DOHH2 (cell line): ENCODE measurements around the gene FGF9.
A peak's percentile ranks its signal among the peaks of the same experiment; 100 is the strongest.

ENCODE experiments used
- H3F3A ChIP-seq: fragments of 200-600 bp; sonication (generic), shearing (Covaris generic); 2 replicates; pipeline ENCODE4 v1.6.0; 2016; ENCODE audit warnings: antibody characterized with exemption, mild to moderate bottlenecking; ENCODE audit not compliant: control insufficient read depth, insufficient read depth
- H3K27ac ChIP-seq: fragments of 200-600 bp; sonication (generic); 2 replicates; pipeline ENCODE4 v1.5.1; 2014; ENCODE audit warnings: low read depth, mild to moderate bottlenecking, low read length, moderate library complexity
- H3K27me3 ChIP-seq: fragments of 200-600 bp; sonication (generic); 2 replicates; pipeline ENCODE4 v1.6.1; 2014; ENCODE audit warnings: mild to moderate bottlenecking, low read length, mixed read lengths; ENCODE audit not compliant: control insufficient read depth
- H3K36me3 ChIP-seq: fragments of 200-600 bp; sonication (generic); 2 replicates; pipeline ENCODE4 v1.6.1; 2014; ENCODE audit warnings: mild to moderate bottlenecking, low read length, moderate library complexity, mixed read lengths; ENCODE audit not compliant: control insufficient read depth
- H3K4me1 ChIP-seq: fragments of 200-600 bp; sonication (generic); 2 replicates; pipeline ENCODE4 v1.6.1; 2014; ENCODE audit warnings: mild to moderate bottlenecking, low read length, mixed read lengths; ENCODE audit not compliant: control insufficient read depth
- H3K4me2 ChIP-seq: fragments of 200-600 bp; sonication (generic); 2 replicates; pipeline ENCODE4 v1.6.0; 2014; ENCODE audit warnings: mild to moderate bottlenecking, low read length, moderate library complexity
- H3K4me3 ChIP-seq: fragments of 200-600 bp; sonication (generic); 2 replicates; pipeline ENCODE4 v1.5.1; 2014; ENCODE audit warnings: mild to moderate bottlenecking, low read length, mixed read lengths
- H3K79me2 ChIP-seq: fragments of 200-600 bp; sonication (generic); 2 replicates; pipeline ENCODE4 v1.6.1; 2014; ENCODE audit warnings: mild to moderate bottlenecking, low read length, mixed read lengths; ENCODE audit not compliant: control insufficient read depth
- H3K9me2 ChIP-seq: fragments of 200-600 bp; sonication (generic); replicated peaks from 2 replicates; pipeline ENCODE4 v1.6.1; 2014; ENCODE audit warnings: mild to moderate bottlenecking, low read length, mixed read lengths; ENCODE audit not compliant: control insufficient read depth
- H3K9me3 ChIP-seq: fragments of 200-600 bp; sonication (generic); 2 replicates; pipeline ENCODE4 v1.6.1; 2014; ENCODE audit warnings: antibody characterized with exemption, low read length, mixed read lengths; ENCODE audit not compliant: control insufficient read depth, insufficient read depth
- H4K20me1 ChIP-seq: fragments of 200-600 bp; sonication (generic); 2 replicates; pipeline ENCODE4 v1.6.0; 2014; ENCODE audit warnings: low read depth, mild to moderate bottlenecking, antibody characterized with exemption, low read length, moderate library complexity; ENCODE audit not compliant: control insufficient read depth, insufficient read depth
- CTCF ChIP-seq: fragments of 200-600 bp; sonication (generic); IDR thresholded peaks from one replicate; pipeline ENCODE4 v1.5.1; 2014; ENCODE audit warnings: antibody characterized with exemption, mild to moderate bottlenecking, low read depth, low read length; ENCODE audit not compliant: poor library complexity, severe bottlenecking
- EZH2phosphoT487 ChIP-seq: fragments of 200-600 bp; sonication (generic); IDR thresholded peaks from 2 replicates; pipeline ENCODE4 v1.6.1; 2017; ENCODE audit warnings: borderline replicate concordance, mild to moderate bottlenecking, antibody characterized with exemption, low read length, moderate library complexity, mixed read lengths

Gene FGF9

GRCh38 chr13:21698817-21699679 lies 28.2 kb downstream of the FGF9 start:
- Histone ChIP-seq H3K4me3 (no peak overlapping the region), H3K9me2 (no peaks in the 10 kb centered on the region), H3F3A (no peaks in the 10 kb centered on the region), H4K20me1 (no peaks in the 10 kb centered on the region), H3K4me2 (peak overlapping the region; percentile 29), H3K4me1 (peaks cover 14% of the 10 kb centered on the region), H3K27me3 (no peaks in the 10 kb centered on the region), H3K79me2 (no peaks in the 10 kb centered on the region), H3K9me3 (no peaks in the 10 kb centered on the region), H3K27ac (no peak overlapping the region), H3K36me3 (no peaks in the 10 kb centered on the region)
- TF ChIP-seq EZH2phosphoT487: no peak
- TF ChIP-seq CTCF: no peak

GRCh38 chr13:21701460-21701859 lies 30.6 kb downstream of the FGF9 start:
- Histone ChIP-seq H3F3A (no peaks in the 10 kb centered on the region), H3K4me1 (peaks cover 14% of the 10 kb centered on the region), H3K4me3 (no peak overlapping the region), H3K27me3 (no peaks in the 10 kb centered on the region), H3K27ac (no peak overlapping the region), H3K36me3 (no peaks in the 10 kb centered on the region), H4K20me1 (no peaks in the 10 kb centered on the region), H3K79me2 (no peaks in the 10 kb centered on the region), H3K9me3 (no peaks in the 10 kb centered on the region), H3K9me2 (no peaks in the 10 kb centered on the region), H3K4me2 (no peak overlapping the region)
- no peak for TF ChIP-seq CTCF
- TF ChIP-seq EZH2phosphoT487: no peak

DNA sequence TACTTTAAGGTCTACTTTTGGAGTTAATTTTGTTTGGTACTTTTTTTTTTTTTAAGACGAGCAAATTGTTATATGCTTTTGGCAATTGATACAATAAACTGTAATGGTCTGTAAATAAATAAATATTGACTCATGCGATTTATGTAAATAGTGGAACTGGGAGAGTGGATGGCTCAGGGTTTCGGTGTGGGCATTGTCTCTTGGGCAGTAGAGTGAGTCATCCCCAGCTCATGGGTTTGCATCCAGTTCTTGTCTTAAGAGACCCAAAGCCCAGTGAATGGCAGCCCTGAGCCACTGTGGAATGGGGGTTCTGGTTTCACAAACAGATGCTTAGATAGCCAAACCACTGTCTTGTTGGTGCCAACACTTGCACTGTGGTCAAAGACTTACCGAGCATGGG lies 33.0 kb downstream of the FGF9 start:
- H3K4me1 ChIP-seq: peaks cover 7% of the 10 kb centered on the region
- no peaks in the 10 kb centered on the region for H4K20me1 ChIP-seq
- no peak overlapping the region for H3K4me2 ChIP-seq
- no peaks in the 10 kb centered on the region for H3K79me2 ChIP-seq
- H3F3A ChIP-seq: no peaks in the 10 kb centered on the region
- no peak overlapping the region for H3K4me3 ChIP-seq
- no peaks in the 10 kb centered on the region for H3K9me2 ChIP-seq
- TF ChIP-seq CTCF (no peak), EZH2phosphoT487 (no peak)
- H3K27me3 ChIP-seq: no peaks in the 10 kb centered on the region
- H3K36me3 ChIP-seq: no peaks in the 10 kb centered on the region
- no peaks in the 10 kb centered on the region for H3K9me3 ChIP-seq
- H3K27ac ChIP-seq: no peak overlapping the region
